ENCODE data around the gene ZNF540.
"Not testable (repeated sequence)": the region's sequence is repeated elsewhere in the genome, so short reads cannot be mapped to it uniquely, and the experiment has no call there.

The ZNF540 gene

DNA sequence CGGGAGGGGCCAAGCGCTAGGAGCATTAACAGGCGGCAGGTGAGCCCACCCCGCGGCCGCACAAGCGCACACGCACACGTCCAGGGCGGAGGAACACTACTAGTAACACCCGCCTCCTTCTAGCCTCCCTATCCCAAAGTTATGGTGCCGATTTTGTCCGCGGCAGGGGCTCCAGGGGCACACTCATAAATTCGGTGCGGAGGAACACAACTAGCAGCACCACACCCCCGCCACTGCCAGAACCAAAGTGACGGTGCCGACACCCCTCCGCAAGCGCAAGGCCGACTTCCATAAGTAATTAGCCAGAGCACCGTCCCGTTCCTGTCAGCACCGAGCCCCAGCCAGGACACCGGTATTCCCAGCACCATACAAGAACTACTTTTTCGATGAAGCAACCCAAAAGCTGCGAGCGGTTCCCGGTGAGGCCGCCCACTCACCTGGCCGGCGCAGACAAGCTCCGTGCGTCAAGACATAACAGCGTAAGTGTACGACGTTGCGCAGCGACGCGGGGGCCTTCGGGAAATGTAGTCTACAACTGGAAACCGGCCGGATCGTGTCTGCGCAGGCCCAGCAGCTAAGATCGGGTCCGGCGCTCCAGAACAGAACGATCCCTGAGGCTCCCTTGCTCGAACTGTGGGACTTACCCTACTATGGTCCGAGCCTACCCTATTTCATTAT is at the start of gene ZNF540, which contains the start of gene ZNF571:
TSS of gene ZNF540 (plus strand) at position 573 of the 678 bp plus-strand sequence. CDS start 3,572 bp downstream, outside the sequence.
TSS of gene ZNF571 (minus strand) at position 489 of the 678 bp plus-strand sequence. CDS start 8,116 bp downstream, outside the sequence.
- peak; percentile 58 to 95 (median 87) for DNase-seq

- DNase-seq, result peak in 1 of 56 donors; percentile 1
Observed at GRCh38 chr19:37551129-37551993, 43.3 kb upstream of the ZNF540 start.

DNA sequence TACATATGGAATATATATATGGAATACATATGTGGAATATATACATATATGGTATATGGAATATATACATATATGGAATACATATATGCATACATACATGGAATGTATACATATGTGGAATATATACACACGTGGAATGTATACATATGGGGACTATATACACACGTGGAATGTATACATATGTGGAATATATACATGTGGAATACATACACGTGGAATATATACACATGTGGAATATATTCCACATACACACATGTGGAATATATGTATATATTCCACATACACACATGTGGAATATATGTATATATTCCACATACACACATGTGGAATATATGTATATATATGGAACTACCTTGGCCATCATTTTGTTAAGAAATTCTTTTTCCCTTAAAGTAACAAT is 31.2 kb upstream of the ZNF540 start:
- DNase-seq, result no peak

GRCh38 chr19:37564624-37565369 is 29.9 kb upstream of the ZNF540 start:
- DNase-seq, result no peak

DNA sequence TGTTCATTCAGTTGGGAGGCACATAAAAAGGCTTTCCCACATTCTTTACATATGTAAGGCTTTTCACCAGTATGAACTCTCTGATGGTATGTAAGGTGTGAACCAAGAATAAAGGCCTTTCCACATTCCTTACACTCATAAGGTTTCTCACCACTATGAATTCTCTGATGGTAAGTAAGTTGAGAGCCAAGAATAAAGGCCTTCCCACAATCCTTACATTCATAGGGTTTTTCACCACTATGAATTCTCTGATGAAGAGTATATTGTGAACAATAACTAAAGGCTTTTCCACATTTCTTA is 29.4 kb upstream of the ZNF540 start:
- DNase-seq, result no peak

- DNase-seq, result no peak
Observed at GRCh38 chr19:37572203-37572602, 22.5 kb upstream of the ZNF540 start.

- DNase-seq, result no peak
Observed at GRCh38 chr19:37583340-37583739, 11.3 kb upstream of the ZNF540 start.

DNA sequence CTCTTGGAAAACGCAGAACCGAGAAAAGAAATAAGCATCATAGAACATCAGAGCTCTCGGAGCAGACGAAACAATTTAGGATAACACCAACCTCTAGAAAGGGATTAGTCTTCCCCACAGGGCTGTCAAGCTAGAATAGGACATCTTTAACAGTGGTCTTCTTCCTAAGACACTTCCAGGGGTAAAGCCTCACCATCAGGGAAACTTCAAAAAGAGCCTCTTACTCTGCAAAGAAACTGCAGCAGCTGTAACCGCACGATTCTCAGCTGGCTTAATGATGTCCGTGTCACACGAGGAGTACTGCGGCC is 726 bp upstream of the ZNF540 start:
- peak in 1 of 56 donors; percentile 41 for DNase-seq

- DNase-seq, result peak in 50 of 56 donors; percentile 18 to 85 (median 70)
Observed at GRCh38 chr19:37594982-37595382, 306 bp downstream of the ZNF540 start.

- DNase-seq, result no peak
Observed at GRCh38 chr19:37635076-37636056, 40.7 kb downstream of the ZNF540 start.

GRCh38 chr19:37654118-37654517 is 59.4 kb downstream of the ZNF540 start:
- DNase-seq, result no peak

DNA sequence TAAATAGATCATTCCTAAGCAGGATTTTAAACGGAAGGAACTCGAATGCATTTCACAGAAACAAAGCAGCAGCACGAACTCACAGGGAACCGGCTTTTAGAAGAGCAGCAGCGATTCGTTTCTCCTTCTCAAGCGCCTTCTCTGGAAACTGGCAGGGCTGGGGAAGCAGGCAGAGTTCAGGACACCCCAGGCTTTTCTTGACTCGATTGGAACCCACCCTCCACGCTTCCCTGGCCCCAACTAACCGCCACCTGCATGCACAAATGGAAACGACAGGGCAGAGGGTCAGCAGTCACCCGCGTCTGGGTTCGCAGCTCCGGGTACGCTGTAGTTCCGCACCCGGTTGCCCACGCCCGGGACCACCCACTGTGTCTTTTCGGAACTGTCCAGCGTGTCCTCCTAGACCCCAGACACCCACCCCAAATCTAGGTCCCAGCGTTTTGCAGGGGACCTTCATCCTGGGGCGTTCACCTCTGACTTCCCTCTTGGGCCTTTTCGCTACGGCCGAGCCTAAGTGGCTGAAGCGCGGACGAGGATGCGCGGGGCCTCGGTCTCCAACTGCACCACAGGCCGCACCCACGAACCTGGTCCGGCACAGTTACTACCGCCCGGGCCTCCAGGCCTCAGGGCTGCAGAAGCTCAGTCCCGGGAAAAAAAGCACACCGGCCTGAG is 60.1 kb downstream of the ZNF540 start:
- DNase-seq, result peak in 34 of 56 donors; percentile 2 to 66 (median 44)

GRCh38 chr19:37655301-37655688 is 60.6 kb downstream of the ZNF540 start, which contains the start of gene ZFP30:
TSS of gene ZFP30 (minus strand) at chr19:37655465. CDS start at chr19:37647822, 7,643 bp downstream.
- DNase-seq, result peak; percentile 50 to 97 (median 86)

- peak in 54 of 56 donors; percentile 46 to 97 (median 79) for DNase-seq
Observed at GRCh38 chr19:37655689-37656371, 61.2 kb downstream of the ZNF540 start.

GRCh38 chr19:37657157-37657556 is 62.5 kb downstream of the ZNF540 start:
- DNase-seq, result not testable (repeated sequence)
